Stimulated activated CD8-positive, alpha-beta memory T cell treated with anti-CD3 and anti-CD28 coated beads, Interleukin-12 subunit alpha, Interleukin-12 subunit beta, amount 100 ng/mL, for 24 hours (primary cell): ENCODE results near the gene USP5.
A peak's percentile ranks its signal among the peaks of the same experiment; 100 is the strongest.
"Not testable (repeated sequence)": the region's sequence is repeated elsewhere in the genome, so short reads cannot be mapped to it uniquely, and the experiment has no call there.

Experiments used
- DNase-seq: peaks from one replicate; pipeline ENCODE4 v3.0.0-alpha.2; 2020; ENCODE audit errors: extremely low read depth

USP5 gene

GRCh38 chr12:6886206-6886999 is 34.5 kb downstream of the USP5 start:
- DNase-seq: not testable (repeated sequence)

DNA sequence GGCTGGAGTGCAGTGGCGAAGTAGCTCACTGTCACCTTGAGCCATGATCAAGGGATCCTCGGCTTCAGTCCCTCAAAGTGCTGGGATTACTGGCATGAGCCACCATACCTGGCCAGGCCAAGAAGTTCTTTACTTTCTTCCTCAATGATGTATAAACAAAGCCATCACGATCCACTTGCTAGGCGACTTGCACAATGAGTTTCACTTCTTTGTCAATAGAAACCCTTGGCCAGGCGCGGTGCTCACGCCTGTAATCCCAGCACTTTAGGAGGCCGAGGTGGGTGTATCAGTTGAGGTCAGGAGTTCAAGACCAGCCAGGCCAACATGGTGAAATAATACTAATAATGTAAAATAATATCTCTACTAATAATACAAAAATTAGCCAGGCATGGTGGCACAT is 35.5 kb downstream of the USP5 start:
- DNase-seq: no peak

DNA sequence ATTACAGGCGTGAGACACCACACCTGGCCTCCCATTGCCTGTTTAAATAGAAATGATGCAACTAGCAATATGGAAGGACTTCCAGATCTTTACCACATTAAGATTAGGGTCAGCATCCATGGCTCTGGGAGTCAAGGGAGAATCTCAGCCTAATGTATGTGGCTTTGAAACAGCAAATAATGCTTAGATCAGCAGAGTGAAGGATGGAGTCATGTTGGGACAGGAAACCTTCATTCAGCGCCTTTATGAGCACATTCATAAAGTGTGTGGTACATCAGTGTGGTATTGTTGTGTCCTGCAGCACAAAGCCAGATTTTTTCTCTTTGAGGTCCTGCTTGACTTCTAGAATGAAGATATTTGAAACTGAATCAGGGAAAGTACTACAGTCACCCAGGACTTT is 36.4 kb downstream of the USP5 start:
- DNase-seq: no peak

DNA sequence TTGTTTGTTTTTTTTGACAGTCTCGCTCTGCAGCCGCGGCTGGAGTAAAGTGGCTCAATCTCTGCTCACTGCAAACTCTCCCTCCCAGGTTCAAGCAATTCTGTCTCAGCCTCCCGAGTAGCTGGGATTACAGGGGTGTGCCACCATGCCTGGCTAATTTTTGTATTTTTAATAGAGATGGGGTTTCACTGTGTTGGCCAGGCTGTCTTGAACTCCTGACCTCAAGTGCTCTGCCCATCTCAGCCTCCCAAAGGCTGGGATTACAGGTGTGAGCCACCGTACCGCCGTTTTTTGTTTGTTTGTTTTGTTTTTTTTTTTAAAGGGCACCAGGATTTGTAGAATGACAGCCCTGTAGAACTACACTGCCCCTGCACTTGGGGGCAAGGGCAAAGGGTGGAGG is 36.8 kb downstream of the USP5 start:
- DNase-seq: not testable (repeated sequence)

DNA sequence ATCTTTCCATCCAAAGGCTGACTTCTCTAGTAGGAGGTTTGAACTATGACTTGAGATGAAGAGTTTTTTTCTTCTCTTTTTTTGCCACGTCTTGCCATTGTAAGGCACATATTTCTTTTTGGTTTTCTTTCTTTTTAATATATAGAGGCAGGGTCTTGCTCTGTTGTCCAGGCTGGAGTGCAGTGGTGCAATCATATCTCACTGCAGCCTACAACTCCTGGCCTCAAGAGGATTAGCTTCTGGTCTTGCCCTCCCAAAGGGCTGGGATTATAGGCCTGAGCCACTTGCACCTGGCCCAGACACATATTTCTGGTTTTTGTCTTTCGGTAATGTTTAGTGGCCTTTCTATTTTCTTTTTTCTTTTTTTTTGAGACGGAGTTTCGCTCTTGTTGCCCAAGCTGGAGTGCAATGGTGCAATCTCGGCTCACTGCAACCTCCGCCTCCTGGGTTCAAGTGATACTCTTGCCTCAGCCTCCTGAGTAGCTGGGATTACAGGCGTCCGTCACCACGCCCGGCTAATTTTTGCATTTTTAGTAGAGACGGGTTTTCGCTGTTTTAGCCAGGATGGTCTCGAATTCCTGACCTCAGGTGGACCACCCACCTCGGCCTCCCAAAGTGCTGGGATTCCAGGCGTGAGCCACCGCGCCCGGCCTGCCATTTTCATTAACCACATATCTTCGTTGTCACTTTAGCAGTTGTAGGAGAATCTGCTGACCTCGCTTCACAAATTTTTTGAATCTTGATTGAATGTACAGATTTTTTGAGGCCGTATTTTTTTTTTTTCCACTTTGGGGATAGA is 38.0 kb downstream of the USP5 start:
- DNase-seq: not testable (repeated sequence)

DNA sequence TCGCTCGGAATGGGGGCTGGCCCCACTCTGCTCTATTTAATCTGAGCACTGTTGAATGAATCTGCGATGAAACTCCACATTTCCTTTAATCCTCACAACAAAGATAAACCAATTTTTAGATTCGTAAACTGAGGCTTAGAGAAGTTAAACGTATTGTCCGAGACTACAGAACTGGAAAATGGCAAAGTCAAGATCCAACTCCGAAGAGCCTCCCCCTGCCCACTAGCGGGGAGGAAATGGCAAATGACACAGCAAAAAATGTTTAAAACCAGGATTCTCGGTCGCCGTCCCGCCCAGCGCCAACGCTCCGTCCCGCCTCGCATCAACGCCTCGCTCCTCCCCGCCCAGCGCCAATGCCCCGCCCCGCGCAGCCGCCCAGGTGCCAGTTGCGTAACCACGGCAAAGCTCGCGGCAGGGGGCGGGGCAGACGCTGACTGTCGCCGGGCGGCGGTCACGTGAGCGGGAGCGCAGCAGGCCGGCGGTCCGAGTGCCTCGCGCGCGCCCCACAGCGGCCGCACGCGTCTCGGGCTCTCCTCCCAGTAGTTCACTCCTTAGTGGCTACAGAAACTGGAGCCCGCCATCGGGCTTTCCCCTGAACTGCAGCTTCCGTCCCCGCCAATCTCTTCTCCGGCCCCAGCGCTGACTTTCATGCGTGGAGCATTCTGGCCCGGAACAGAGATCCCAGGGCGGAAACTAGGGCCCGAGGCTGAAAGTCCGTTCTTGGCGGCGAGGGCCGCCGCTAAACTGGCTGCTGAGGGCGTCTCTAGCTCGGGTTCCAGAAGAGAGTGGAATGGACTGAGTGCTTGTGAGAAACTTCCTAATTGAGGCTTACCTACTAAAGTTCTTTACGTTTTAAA is 39.1 kb downstream of the USP5 start:
- peak; percentile 97 for DNase-seq

- no peak for DNase-seq
Measured at GRCh38 chr12:6891646-6892001, 39.7 kb downstream of the USP5 start.

GRCh38 chr12:6892683-6893082 is 40.7 kb downstream of the USP5 start:
- not testable (repeated sequence) for DNase-seq

DNA sequence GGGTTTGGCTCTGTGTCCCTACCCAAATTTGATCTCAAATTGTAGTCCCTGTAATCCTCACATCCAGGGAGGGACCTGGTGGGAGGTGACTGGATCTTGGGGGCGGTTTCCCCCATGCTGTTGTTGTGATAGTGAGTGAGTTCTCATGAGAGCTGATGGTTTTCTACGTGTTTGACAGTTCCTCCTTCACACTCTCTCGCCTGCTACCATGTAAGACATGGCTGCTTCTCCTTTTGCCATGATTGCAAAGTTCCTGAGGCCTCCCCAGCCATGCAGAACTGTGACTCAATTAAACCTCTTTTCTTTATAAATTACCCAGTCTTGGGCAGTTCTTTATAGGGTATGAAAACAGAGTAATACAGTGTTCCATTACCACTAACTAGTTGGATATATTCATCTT is 42.4 kb downstream of the USP5 start:
- no peak for DNase-seq

GRCh38 chr12:6896846-6897435 is 45.0 kb downstream of the USP5 start:
- no peak for DNase-seq

- DNase-seq: no peak
Measured at GRCh38 chr12:6899427-6899826, 47.5 kb downstream of the USP5 start.

- no peak for DNase-seq
Measured at GRCh38 chr12:6899837-6900519, 48.0 kb downstream of the USP5 start.

DNA sequence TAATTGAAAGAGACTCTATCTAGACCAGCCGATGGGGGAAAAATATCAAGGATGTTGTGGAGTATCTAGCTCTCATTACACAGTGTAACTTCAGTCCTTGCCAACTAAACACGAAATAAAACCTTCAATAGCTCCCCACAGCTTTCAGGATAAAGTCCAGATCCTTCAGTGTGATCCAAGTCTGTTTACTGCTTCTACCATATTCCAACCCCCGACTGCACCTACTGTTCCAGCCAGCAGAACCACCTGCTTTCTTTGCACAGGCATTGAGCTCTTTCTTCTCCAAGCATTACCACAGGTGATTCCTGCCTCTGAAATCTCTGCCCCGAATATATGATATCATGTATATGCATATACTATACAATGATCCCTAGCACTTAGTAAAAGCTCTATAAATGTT is 50.5 kb downstream of the USP5 start:
- no peak for DNase-seq

- DNase-seq: no peak
Measured at GRCh38 chr12:6903722-6904121, 51.8 kb downstream of the USP5 start.

- peak; percentile 94 for DNase-seq
Measured at GRCh38 chr12:6904280-6905276, 52.6 kb downstream of the USP5 start, which contains the start of gene LRRC23. Gene LRRC23 (plus strand): TSS chr12:6904822. CDS start chr12:6905634, 812 bp downstream.

GRCh38 chr12:6905414-6906040 is 53.6 kb downstream of the USP5 start:
- DNase-seq: no peak

DNA sequence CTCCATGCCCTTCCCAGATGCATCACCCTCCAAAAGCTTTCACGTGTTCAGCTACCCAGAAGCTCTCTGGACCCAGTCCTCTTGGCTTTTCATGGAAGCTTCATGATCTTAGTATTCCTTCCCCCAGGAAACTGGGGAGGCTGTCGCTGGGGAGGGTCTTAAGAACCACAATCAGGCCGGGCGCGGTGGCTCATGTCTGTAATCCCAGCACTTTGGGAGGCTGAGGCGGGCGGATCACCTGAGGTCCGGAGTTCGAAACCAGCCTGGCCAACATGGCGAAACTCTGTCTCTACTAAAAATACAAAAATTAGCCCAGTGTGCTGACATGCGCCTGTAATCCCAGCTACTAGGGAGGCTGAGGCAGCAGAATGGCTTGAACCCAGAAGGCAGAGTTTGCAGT is 56.2 kb downstream of the USP5 start:
- DNase-seq: not testable (repeated sequence)

DNA sequence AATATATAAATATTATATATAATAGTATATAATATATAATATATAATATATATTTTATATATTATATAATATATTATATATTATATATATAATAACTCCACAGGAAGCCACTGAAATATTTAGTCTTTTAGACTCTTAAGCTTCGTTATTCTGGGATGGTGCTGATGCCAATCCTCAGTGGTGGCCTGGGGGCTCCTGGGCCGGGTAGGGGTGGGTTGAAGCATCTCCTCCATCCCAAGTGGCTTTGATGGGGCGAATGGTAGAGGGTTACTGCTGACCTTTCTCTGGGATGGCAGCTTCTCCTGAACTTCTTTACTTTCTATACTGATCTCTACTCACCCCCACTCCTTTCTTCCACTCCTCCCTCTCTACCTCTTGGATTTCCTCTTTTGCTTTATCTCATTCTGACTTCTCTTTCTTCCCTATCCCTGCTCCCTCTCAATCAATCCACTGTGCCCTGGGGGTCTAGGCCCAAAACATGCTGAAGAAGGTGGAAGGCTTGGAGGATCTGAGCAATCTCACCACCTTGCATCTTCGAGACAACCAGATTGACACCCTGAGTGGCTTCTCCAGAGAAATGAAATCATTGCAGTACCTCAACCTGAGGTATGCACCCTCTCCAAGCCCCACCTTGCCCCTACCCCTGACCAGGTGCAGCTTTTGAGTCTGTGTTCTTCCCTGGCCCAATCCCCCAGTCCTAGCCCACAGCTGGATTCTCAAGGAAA is 57.6 kb downstream of the USP5 start:
- DNase-seq: no peak
